ENCODE measurements around the gene CASR.
A peak's percentile ranks its signal among the peaks of the same experiment; 100 is the strongest.

The CASR gene

DNA sequence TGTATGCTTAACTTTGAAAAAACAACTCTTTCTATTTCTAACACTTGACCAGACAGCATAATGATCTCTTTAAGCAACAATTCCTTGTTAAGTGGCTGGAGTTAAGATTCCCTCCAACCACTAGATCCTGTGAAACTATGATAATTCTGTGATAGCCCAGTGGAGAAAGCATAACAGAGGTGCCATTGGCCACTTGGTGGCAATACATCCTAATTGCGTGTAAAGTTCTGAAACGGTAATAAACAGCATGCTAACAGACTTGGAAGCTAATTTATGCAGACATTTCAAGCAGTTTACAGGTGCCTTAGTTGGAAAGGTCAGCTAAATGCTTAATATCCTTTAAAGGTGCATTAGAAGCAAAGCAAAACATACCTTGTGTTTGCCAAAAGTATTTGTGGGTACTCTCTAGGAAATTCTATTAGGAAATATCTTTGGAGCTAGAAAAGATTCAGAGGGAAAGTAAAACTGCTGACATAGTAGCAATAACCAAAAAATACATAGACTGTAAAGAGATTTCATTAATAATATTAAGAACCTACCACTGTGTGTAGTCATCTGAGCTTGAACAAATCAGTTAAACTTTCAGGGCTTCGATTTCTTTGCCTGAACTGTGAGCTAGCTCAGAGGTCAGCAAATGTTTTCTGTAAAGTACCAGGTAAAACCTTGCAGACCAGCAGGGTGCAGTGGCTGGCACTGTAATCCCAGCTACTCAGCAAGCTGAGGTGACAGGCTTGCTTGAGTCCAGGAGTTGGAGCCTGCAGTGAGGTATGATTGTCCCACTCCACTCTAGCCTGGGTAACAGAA is 122.6 kb downstream of the CASR start:
- TF ChIP-seq CREB1 (IDR thresholded peaks at IDR 0.05; ENCODE audit: low read depth) (no peak), RAD21 (IDR thresholded peaks at IDR 0.05; ENCODE audit: low read depth) (peak; percentile 39)

- no peak for TF ChIP-seq EGR1 (IDR thresholded peaks at IDR 0.05)
- TF ChIP-seq, protein P1, sequence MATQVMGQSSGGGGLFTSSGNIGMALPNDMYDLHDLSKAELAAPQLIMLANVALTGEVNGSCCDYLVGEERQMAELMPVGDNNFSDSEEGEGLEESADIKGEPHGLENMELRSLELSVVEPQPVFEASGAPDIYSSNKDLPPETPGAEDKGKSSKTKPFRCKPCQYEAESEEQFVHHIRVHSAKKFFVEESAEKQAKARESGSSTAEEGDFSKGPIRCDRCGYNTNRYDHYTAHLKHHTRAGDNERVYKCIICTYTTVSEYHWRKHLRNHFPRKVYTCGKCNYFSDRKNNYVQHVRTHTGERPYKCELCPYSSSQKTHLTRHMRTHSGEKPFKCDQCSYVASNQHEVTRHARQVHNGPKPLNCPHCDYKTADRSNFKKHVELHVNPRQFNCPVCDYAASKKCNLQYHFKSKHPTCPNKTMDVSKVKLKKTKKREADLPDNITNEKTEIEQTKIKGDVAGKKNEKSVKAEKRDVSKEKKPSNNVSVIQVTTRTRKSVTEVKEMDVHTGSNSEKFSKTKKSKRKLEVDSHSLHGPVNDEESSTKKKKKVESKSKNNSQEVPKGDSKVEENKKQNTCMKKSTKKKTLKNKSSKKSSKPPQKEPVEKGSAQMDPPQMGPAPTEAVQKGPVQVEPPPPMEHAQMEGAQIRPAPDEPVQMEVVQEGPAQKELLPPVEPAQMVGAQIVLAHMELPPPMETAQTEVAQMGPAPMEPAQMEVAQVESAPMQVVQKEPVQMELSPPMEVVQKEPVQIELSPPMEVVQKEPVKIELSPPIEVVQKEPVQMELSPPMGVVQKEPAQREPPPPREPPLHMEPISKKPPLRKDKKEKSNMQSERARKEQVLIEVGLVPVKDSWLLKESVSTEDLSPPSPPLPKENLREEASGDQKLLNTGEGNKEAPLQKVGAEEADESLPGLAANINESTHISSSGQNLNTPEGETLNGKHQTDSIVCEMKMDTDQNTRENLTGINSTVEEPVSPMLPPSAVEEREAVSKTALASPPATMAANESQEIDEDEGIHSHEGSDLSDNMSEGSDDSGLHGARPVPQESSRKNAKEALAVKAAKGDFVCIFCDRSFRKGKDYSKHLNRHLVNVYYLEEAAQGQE (IDR thresholded peaks at IDR 0.05; ENCODE audit: low read depth): no peak
- no peak for TF ChIP-seq CEBPB (IDR thresholded peaks at IDR 0.05)
- TF ChIP-seq, protein P2, sequence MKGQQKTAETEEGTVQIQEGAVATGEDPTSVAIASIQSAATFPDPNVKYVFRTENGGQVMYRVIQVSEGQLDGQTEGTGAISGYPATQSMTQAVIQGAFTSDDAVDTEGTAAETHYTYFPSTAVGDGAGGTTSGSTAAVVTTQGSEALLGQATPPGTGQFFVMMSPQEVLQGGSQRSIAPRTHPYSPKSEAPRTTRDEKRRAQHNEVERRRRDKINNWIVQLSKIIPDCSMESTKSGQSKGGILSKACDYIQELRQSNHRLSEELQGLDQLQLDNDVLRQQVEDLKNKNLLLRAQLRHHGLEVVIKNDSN (IDR thresholded peaks at IDR 0.05): no peak
- no peak for TF ChIP-seq NFIC (IDR thresholded peaks at IDR 0.05)
- no peak for TF ChIP-seq TCF12 (IDR thresholded peaks at IDR 0.05; ENCODE audit: low read depth)
- TF ChIP-seq TEAD4 (IDR thresholded peaks at IDR 0.05): no peak
- no peak for TF ChIP-seq CREB1 (IDR thresholded peaks at IDR 0.05; ENCODE audit: low read depth)
- TF ChIP-seq YY1 (IDR thresholded peaks at IDR 0.05; ENCODE audit: low read depth): no peak
- TF ChIP-seq, protein P3, sequence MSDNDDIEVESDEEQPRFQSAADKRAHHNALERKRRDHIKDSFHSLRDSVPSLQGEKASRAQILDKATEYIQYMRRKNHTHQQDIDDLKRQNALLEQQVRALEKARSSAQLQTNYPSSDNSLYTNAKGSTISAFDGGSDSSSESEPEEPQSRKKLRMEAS (IDR thresholded peaks at IDR 0.05): no peak
- no peak for TF ChIP-seq TAF1 (IDR thresholded peaks at IDR 0.05; ENCODE audit: low read depth)
- no peak for TF ChIP-seq ZBTB7A (IDR thresholded peaks at IDR 0.05; ENCODE audit: low read depth)
- TF ChIP-seq RAD21 (IDR thresholded peaks at IDR 0.05; ENCODE audit: low read depth): no peak
- TF ChIP-seq EP300 (IDR thresholded peaks at IDR 0.05; ENCODE audit: borderline replicate concordance): no peak
- TF ChIP-seq FOXM1 (IDR thresholded peaks at IDR 0.05; ENCODE audit: borderline replicate concordance, low read depth): no peak
Measured at GRCh38 chr3:122306622-122306953, 123.1 kb downstream of the CASR start.

- no peak for TF ChIP-seq CREB1 (IDR thresholded peaks at IDR 0.05; ENCODE audit: low read depth)
- TF ChIP-seq, protein P1 (IDR thresholded peaks at IDR 0.05; ENCODE audit: low read depth): no peak
- TF ChIP-seq EGR1 (IDR thresholded peaks at IDR 0.05): no peak
- TF ChIP-seq, protein P3 (IDR thresholded peaks at IDR 0.05): no peak
- no peak for TF ChIP-seq RAD21 (IDR thresholded peaks at IDR 0.05; ENCODE audit: low read depth)
- no peak for TF ChIP-seq CEBPB (IDR thresholded peaks at IDR 0.05)
- TF ChIP-seq TEAD4 (IDR thresholded peaks at IDR 0.05): no peak
- TF ChIP-seq FOXM1 (IDR thresholded peaks at IDR 0.05; ENCODE audit: borderline replicate concordance, low read depth): no peak
- no peak for TF ChIP-seq NFIC (IDR thresholded peaks at IDR 0.05)
- no peak for TF ChIP-seq EP300 (IDR thresholded peaks at IDR 0.05; ENCODE audit: borderline replicate concordance)
- TF ChIP-seq TAF1 (IDR thresholded peaks at IDR 0.05; ENCODE audit: low read depth): no peak
- no peak for TF ChIP-seq YY1 (IDR thresholded peaks at IDR 0.05; ENCODE audit: low read depth)
- TF ChIP-seq ZBTB7A (IDR thresholded peaks at IDR 0.05; ENCODE audit: low read depth): no peak
- TF ChIP-seq, protein P2 (IDR thresholded peaks at IDR 0.05): no peak
- no peak for TF ChIP-seq TCF12 (IDR thresholded peaks at IDR 0.05; ENCODE audit: low read depth)
Measured at GRCh38 chr3:122307094-122307687, 123.7 kb downstream of the CASR start.

GRCh38 chr3:122307976-122308375 is 124.5 kb downstream of the CASR start:
- TF ChIP-seq, protein P3 (IDR thresholded peaks at IDR 0.05): no peak
- TF ChIP-seq, protein P2 (IDR thresholded peaks at IDR 0.05): no peak
- TF ChIP-seq EGR1 (IDR thresholded peaks at IDR 0.05) (no peak), RAD21 (IDR thresholded peaks at IDR 0.05; ENCODE audit: low read depth) (no peak), TEAD4 (IDR thresholded peaks at IDR 0.05) (no peak), EP300 (IDR thresholded peaks at IDR 0.05; ENCODE audit: borderline replicate concordance) (no peak), FOXM1 (IDR thresholded peaks at IDR 0.05; ENCODE audit: borderline replicate concordance, low read depth) (no peak), CEBPB (IDR thresholded peaks at IDR 0.05) (no peak), YY1 (IDR thresholded peaks at IDR 0.05; ENCODE audit: low read depth) (no peak), TAF1 (IDR thresholded peaks at IDR 0.05; ENCODE audit: low read depth) (no peak), ZBTB7A (IDR thresholded peaks at IDR 0.05; ENCODE audit: low read depth) (no peak), CREB1 (IDR thresholded peaks at IDR 0.05; ENCODE audit: low read depth) (no peak), TCF12 (IDR thresholded peaks at IDR 0.05; ENCODE audit: low read depth) (no peak), NFIC (IDR thresholded peaks at IDR 0.05) (no peak)
- TF ChIP-seq, protein P1 (IDR thresholded peaks at IDR 0.05; ENCODE audit: low read depth): no peak
